IgD-negative memory B cell (primary cell): ENCODE measurements around the gene BEGAIN. TPM values are rescaled to one million over a fixed set of nuclear protein-coding genes. Genes with fewer than 3 reads are reported as not detected.

ENCODE experiments used
- polyA plus RNA-seq: library from polyadenylated mRNA; unstranded; fragments of 300-500 nt; fragmentation: Illumina TruSeq; gene quantifications from one replicate; pipeline ENCODE4 v1.2.3, GENCODE V29; 2021

The BEGAIN gene
- polyA plus RNA-seq, 1 donor from 2014 or later: 0.91 TPM

Other genes starting within 250 kb of the BEGAIN start
- 7.7 TPM for gene WDR25, start 210.9 kb downstream of the BEGAIN start, polyA plus RNA-seq
- not detected for gene DLK1, start 139.5 kb upstream of the BEGAIN start, polyA plus RNA-seq
- gene MEG3, start 238.7 kb upstream of the BEGAIN start, polyA plus RNA-seq: not detected